AG10803 (cell line): Measurements from ENCODE around the gene PPFIBP2.

Source experiments
- DNase-seq: peaks from one replicate; pipeline ENCODE4 v3.0.0; 2010; ENCODE audit warnings: low read depth
- H3K4me3 ChIP-seq: 2 replicates; pipeline ENCODE4 v1.5.1; 2011; ENCODE audit warnings: mild to moderate bottlenecking, low read length, control low read depth
- TF ChIP-seq, protein P1 (sequence below): conservative IDR thresholded peaks from 2 replicates; pipeline ENCODE4 v1.5.1; 2011; ENCODE audit warnings: mild to moderate bottlenecking, low read length, control low read depth, inconsistent platforms

PPFIBP2 gene

DNA sequence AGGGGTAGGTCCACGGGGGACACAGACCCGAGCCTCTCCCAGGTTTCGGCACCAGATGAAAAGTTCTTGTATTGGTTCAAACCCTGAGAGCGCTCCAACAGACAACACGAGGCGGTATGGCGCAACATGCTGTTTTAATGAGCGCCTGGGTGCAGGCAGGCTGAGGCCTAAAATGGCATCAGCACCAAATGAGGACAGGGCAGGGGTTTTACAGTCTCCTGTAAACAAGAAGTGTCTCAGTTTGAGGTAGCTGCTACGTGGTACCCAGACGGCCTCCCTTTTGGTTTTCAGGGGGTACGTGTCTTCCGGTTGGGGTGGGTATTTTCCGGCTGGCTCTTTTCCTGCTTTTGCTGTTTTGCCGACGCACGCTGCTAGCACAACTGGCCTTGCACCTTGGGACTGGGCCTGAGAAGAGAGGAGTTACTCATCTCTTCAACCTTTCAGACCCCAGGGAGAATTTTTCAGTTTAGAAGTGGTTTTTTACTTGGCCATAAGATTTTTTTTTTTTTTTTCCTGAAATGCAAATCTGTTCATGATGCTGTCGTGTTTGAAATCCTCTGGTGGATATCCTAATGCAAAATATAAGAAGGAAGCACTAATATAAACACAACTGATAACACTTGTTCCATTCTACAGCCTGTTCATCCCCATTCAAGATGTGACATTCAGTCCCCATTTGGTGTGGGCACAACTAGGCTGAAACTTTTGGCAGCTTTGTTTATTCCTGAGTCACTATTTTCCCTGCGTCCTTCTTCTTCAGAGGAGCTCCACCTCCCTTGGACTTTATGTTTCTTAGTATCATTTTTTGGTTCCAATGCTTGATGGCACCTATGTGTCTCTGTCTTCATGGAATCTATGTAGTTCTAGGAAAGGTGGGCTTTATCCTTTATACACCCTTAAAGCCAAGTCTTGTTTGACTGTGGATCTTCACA lies 6.5 kb downstream of the PPFIBP2 start:
- no peak for DNase-seq
- no peak overlapping the region for H3K4me3 ChIP-seq
- TF ChIP-seq, protein P1, sequence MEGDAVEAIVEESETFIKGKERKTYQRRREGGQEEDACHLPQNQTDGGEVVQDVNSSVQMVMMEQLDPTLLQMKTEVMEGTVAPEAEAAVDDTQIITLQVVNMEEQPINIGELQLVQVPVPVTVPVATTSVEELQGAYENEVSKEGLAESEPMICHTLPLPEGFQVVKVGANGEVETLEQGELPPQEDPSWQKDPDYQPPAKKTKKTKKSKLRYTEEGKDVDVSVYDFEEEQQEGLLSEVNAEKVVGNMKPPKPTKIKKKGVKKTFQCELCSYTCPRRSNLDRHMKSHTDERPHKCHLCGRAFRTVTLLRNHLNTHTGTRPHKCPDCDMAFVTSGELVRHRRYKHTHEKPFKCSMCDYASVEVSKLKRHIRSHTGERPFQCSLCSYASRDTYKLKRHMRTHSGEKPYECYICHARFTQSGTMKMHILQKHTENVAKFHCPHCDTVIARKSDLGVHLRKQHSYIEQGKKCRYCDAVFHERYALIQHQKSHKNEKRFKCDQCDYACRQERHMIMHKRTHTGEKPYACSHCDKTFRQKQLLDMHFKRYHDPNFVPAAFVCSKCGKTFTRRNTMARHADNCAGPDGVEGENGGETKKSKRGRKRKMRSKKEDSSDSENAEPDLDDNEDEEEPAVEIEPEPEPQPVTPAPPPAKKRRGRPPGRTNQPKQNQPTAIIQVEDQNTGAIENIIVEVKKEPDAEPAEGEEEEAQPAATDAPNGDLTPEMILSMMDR = no peak

DNA sequence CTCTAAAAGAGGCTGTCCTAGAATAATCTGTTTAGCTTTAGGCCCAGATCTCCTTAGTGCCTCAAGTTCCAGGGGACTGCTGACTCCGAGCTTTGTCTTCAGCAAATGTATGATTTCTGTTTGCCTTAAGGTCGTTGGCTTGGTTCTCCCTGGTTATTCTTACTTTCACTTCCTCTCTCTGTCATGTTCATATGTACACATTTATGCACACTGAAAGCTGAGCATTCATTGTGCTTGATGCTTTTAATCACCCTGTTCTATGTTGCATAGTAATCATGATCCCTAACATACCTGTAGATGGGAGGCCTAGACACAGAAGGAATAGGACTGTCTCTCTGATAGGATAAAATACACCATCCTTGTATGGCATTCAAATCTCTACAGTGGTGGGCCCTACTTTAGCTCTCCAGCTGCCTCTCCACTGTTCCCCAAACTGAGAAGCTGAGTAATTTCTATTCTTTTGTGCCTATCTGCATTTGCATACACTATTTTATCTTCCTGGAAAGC lies 7.2 kb downstream of the PPFIBP2 start:
- no peak for DNase-seq
- H3K4me3 ChIP-seq = no peak overlapping the region
- TF ChIP-seq, protein P1 = no peak

DNA sequence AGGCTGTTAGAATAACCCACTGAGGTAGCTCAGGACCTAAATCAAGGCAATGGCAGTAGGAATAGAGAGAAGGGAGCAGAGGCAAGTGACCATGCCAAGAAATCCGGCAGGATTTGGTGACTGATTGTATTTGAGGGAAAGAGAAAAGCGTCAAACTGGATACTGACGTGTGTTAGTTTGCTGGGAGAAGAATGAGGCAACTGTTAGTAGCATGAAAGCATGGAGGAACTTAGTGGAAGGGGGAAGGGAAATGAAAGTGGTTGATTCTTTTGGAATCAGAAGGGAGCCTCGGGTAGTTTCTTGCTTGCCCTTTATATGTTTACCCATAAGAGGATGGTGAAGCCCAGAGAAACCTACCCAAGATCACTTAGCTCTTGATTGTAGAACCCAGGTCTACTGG lies 8.3 kb downstream of the PPFIBP2 start:
- no peak for DNase-seq
- no peak overlapping the region for H3K4me3 ChIP-seq
- TF ChIP-seq, protein P1 = no peak

DNA sequence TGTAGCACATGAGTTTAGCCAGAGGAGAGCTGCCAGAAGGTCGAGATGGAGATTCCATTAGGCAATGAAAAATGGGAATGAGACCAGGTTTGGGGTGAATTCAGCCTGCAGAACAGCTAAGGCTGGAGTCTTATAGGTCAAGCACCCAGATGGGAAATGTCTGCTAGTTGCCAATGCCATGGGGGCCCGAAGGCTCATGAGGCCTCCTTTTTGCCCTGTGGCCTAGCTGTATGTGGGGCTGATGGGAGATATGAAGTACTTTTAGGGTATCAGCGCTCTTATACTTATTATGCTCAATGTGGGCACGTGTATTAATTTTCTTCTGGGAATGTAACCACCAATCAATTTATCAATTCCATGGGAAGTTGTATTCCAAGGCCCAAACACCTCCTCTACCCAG lies 8.7 kb downstream of the PPFIBP2 start:
- no peak overlapping the region for H3K4me3 ChIP-seq
- DNase-seq = no peak
- TF ChIP-seq, protein P1 = no peak

DNA sequence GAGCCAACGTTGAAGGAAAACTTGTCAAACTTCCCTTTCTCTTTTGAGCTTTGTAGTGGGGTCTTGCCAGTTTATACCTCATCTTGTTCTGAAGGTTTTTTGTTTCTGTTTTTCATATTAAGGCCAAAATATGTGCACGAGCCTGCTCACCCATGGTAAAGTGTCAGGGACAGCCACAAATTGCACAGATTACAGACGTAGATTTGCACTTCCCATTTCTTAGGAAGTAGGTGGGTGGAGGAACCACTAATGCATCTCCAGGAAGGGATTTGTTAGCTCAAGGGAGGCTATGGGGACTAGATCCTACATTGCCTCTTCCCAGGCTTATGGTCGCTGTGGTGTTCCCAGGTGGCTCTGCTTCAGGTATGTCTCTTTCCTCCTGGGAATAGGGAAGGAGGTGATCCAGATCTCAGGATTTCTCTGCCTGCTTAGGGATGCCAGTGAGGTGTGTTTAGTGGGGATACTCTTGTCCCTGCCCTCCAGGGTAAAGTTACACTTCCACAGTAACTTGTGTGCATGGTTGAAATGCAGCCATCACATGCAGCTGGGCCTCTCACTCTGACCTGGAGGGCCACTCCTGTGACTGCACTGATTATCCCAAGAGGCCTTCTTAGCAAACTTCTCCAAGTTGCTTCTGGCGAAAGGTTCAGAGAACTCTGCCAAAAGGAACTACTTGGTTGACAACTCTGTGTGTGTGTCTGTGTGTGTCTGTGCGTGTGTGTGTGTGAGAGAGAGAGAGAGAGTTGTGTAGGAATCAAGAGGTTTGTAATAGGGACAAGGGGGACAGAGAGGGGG lies 9.8 kb downstream of the PPFIBP2 start:
- DNase-seq = no peak
- H3K4me3 ChIP-seq = no peak overlapping the region
- TF ChIP-seq, protein P1 = no peak

DNA sequence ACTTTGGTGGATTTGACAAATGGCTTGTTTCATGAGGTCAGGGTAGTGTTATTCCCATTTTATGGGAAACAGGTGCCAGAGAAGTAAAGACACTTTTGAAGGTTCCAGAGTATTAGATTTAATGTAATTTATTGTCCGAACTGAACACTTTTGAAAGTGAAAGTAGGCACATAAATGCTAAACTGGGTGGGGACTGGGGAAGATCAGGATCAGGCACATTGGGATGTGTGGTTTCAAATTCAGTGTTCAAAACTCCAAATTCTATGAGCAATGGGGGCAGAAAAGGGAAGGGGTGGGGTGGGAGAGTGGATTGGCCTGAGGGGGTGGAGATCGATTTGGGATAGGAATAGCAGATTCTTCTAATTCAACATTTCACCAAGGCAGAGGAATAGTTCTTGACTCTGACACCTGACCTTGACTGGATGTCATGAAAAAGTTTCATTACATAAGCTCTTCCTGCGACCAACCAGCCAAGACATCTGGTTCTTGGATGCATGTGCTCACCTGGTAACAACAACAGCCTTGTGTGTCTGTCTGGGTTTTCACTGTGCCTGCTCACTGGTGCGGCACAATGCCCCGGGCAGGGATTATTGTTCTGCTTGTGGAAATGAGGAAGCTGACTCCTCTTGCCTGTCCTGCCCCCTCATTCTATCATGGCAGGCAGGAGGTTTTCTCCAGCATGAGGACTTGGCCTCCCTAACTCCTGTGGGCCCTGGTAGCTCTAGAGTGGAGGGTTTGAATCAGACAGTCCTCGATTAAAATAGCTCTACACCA lies 10.8 kb downstream of the PPFIBP2 start:
- DNase-seq = no peak

More for the DNA sequence above, 10.8 kb downstream of the PPFIBP2 start:
- TF ChIP-seq, protein P1 = no peak
- no peak overlapping the region for H3K4me3 ChIP-seq
